ENCODE measurements around the gene GAS2L3. TPM values are rescaled to one million over a fixed set of nuclear protein-coding genes. Genes with fewer than 3 reads are reported as not detected.

GAS2L3 gene
- total RNA-seq, 2 experiments from 2014 or later = 13.5 to 21.5 TPM

DNA sequence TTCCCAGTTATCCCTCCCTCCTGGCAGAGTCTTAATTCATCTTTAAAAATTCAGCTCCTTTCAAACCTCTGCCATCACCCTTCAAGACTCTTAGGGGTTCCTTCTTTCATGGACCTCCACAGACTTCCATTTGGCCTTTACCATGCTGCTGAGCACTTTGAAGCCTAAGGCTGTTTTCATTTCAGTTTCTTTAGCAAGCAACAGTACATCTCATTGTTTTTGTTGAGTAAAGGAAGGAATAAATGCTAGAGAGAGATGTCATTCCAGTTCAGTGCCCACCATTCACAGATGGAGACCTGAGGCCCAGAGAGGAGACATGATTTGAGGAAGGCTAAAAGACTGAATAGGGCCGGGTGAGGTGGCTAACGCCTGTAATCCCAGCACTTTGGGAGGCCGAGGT, 1.3 kb upstream of the GAS2L3 start:
- POLR2A ChIA-PET = no interaction called here
- Histone ChIP-seq H2AFZ (ENCODE audit: low read length) (no peak overlapping the region), H4K20me1 (ENCODE audit: insufficient read depth, low read length) (no peaks in the 10 kb centered on the region), H3K4me1 (ENCODE audit: insufficient read depth, low read length, poor library complexity, severe bottlenecking) (peaks cover 11% of the 10 kb centered on the region), H3K4me2 (ENCODE audit: low read length) (no peak overlapping the region), H3K9me3 (ENCODE audit: low read length) (no peaks in the 10 kb centered on the region), H3K27ac (ENCODE audit: low read depth, low read length, poor library complexity, severe bottlenecking) (no peak overlapping the region), H3K9me2 (ENCODE audit: insufficient read depth, low read length) (no peaks in the 10 kb centered on the region), H3K36me3 (ENCODE audit: insufficient read depth, low read length) (no peaks in the 10 kb centered on the region), H3K4me3 (ENCODE audit: low read depth, low read length, poor library complexity, severe bottlenecking) (no peak overlapping the region), H3K79me2 (ENCODE audit: insufficient read depth, low read depth, low read length) (no peaks in the 10 kb centered on the region)
- DNase-seq (ENCODE audit: low spot score) = no peak
- CTCF ChIA-PET (ENCODE audit: unreplicated experiment) = no interaction called here
- TF ChIP-seq EZH2phosphoT487 (IDR thresholded peaks at IDR 0.05; ENCODE audit: borderline replicate concordance, low read depth, low read length) = no peak
- TF ChIP-seq, protein P1, sequence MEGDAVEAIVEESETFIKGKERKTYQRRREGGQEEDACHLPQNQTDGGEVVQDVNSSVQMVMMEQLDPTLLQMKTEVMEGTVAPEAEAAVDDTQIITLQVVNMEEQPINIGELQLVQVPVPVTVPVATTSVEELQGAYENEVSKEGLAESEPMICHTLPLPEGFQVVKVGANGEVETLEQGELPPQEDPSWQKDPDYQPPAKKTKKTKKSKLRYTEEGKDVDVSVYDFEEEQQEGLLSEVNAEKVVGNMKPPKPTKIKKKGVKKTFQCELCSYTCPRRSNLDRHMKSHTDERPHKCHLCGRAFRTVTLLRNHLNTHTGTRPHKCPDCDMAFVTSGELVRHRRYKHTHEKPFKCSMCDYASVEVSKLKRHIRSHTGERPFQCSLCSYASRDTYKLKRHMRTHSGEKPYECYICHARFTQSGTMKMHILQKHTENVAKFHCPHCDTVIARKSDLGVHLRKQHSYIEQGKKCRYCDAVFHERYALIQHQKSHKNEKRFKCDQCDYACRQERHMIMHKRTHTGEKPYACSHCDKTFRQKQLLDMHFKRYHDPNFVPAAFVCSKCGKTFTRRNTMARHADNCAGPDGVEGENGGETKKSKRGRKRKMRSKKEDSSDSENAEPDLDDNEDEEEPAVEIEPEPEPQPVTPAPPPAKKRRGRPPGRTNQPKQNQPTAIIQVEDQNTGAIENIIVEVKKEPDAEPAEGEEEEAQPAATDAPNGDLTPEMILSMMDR (conservative IDR thresholded peaks at IDR 0.05; ENCODE audit: low read length) = no peak
- intact Hi-C loops (cut with micrococcal nuclease; ENCODE audit: unreplicated experiment) = no loop called here
- no TSS peak for BruUV-seq (replicated peaks)

DNA sequence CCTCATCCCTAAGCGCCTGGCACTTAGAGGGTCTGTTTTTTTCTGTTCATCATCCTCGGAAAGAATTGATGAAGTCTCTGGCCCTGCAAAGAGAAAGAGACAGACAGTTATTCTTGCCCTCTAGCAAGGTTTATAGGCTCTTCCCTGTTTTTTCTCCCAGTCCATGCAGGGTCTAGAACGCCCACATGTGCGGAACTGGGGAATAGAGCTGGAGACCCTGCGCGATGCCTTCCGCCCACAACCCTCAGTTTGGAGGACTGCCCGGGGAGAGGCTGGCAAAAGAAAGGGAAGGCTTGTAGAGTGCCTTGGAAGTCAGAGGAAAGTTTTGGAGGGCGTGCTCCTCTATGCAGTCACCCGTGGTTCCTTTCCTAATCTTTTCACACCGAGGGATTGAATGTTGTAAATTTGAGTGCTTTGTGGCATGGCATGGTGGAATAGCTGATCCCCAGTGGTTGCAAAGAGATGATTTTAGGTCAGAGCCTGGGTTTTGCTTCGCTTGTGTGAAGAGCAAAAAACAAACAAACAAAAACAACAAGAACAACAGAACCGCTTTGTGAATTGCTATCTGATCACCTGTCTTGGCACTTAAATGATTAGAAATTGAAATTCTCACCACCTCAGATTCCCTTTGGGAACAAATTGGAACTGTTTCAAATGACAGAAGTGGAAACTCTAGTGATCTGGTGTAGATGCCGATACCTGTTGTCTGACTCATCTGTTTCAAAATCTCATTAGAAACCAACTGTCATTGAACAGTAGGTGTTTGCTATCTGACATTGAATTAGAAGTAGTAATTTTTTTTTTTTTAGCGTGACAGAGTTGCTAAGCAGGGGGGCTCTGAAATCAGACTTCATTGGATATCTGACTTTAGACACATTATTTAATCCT, 947 bp downstream of the GAS2L3 start:
- intact Hi-C loops (cut with micrococcal nuclease; ENCODE audit: unreplicated experiment) = no loop called here
- H3K4me1 ChIP-seq (ENCODE audit: insufficient read depth, low read length, poor library complexity, severe bottlenecking) = peaks cover 11% of the 10 kb centered on the region
- CTCF ChIA-PET (ENCODE audit: unreplicated experiment) = no interaction called here
- H2AFZ ChIP-seq (ENCODE audit: low read length) = peak overlapping the region; percentile 99
- no peak for TF ChIP-seq EZH2phosphoT487 (IDR thresholded peaks at IDR 0.05; ENCODE audit: borderline replicate concordance, low read depth, low read length)
- TF ChIP-seq, protein P1 (conservative IDR thresholded peaks at IDR 0.05; ENCODE audit: low read length) = no peak
- no peaks in the 10 kb centered on the region for H3K79me2 ChIP-seq (ENCODE audit: insufficient read depth, low read depth, low read length)
- peak overlapping the region; percentile 100 for H3K4me3 ChIP-seq (ENCODE audit: low read depth, low read length, poor library complexity, severe bottlenecking)
- H3K36me3 ChIP-seq (ENCODE audit: insufficient read depth, low read length) = no peaks in the 10 kb centered on the region
- H3K4me2 ChIP-seq (ENCODE audit: low read length) = peak overlapping the region; percentile 96
- BruUV-seq (replicated peaks) = TSS peak; percentile 70
- no peak for DNase-seq (ENCODE audit: low spot score)
- no peak overlapping the region for H3K27ac ChIP-seq (ENCODE audit: low read depth, low read length, poor library complexity, severe bottlenecking)
- no peaks in the 10 kb centered on the region for H3K9me2 ChIP-seq (ENCODE audit: insufficient read depth, low read length)
- POLR2A ChIA-PET = no interaction called here
- no peaks in the 10 kb centered on the region for H3K9me3 ChIP-seq (ENCODE audit: low read length)
- no peaks in the 10 kb centered on the region for H4K20me1 ChIP-seq (ENCODE audit: insufficient read depth, low read length)

DNA sequence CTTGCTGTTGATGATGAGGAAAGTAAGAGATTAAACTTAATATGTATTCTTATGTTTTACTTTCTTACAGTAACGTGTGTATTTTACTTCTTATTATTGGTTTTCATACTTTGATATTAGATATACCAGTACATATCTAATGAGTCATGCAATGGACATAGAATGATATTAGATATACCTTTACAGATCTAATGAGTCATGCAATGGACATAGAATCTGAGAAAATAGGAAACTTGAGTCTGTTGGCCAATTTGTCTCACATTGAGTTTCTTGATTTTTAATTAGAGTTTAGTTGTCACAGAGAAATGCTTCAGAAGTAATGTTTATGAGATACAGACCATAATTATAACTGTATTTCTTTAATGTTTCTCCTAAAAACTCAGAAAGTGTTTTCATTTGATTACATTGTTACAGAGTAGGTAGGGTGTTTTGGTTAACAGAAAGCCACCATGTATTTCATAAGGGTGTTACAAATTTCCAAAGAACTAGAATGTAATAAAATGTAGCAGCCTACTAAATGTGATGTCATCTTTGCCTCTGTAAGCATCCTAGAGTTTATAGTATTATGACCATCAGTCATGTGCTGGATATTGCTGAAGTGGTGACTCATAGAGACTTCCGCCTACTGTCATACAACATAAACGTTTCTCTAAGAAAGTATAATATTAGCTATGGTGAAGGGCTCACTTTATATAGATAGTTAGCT, 3.0 kb downstream of the GAS2L3 start:
- intact Hi-C loops (cut with micrococcal nuclease; ENCODE audit: unreplicated experiment) = no loop called here
- no TSS peak for BruUV-seq (replicated peaks)

More for the DNA sequence above, 3.0 kb downstream of the GAS2L3 start:
- no peak overlapping the region for H3K27ac ChIP-seq (ENCODE audit: low read depth, low read length, poor library complexity, severe bottlenecking)
- H3K36me3 ChIP-seq (ENCODE audit: insufficient read depth, low read length) = no peaks in the 10 kb centered on the region
- no peak for DNase-seq (ENCODE audit: low spot score)
- no peak overlapping the region for H2AFZ ChIP-seq (ENCODE audit: low read length)
- H4K20me1 ChIP-seq (ENCODE audit: insufficient read depth, low read length) = no peaks in the 10 kb centered on the region
- H3K4me3 ChIP-seq (ENCODE audit: low read depth, low read length, poor library complexity, severe bottlenecking) = no peak overlapping the region
- peaks cover 11% of the 10 kb centered on the region for H3K4me1 ChIP-seq (ENCODE audit: insufficient read depth, low read length, poor library complexity, severe bottlenecking)
- TF ChIP-seq EZH2phosphoT487 (IDR thresholded peaks at IDR 0.05; ENCODE audit: borderline replicate concordance, low read depth, low read length) = no peak
- TF ChIP-seq, protein P1 (conservative IDR thresholded peaks at IDR 0.05; ENCODE audit: low read length) = no peak
- H3K9me2 ChIP-seq (ENCODE audit: insufficient read depth, low read length) = no peaks in the 10 kb centered on the region
- no peaks in the 10 kb centered on the region for H3K79me2 ChIP-seq (ENCODE audit: insufficient read depth, low read depth, low read length)
- CTCF ChIA-PET (ENCODE audit: unreplicated experiment) = no interaction called here
- POLR2A ChIA-PET = no interaction called here
- H3K4me2 ChIP-seq (ENCODE audit: low read length) = no peak overlapping the region
- no peaks in the 10 kb centered on the region for H3K9me3 ChIP-seq (ENCODE audit: low read length)

Measured in OCI-LY7 (cell line).